COLO829 (cell line): Measurements from ENCODE around the gene MYH10.

Experiments
- DNase-seq: peaks from one replicate; pipeline ENCODE4 v3.0.0; 2012; ENCODE audit warnings: low spot score

Gene MYH10

DNA sequence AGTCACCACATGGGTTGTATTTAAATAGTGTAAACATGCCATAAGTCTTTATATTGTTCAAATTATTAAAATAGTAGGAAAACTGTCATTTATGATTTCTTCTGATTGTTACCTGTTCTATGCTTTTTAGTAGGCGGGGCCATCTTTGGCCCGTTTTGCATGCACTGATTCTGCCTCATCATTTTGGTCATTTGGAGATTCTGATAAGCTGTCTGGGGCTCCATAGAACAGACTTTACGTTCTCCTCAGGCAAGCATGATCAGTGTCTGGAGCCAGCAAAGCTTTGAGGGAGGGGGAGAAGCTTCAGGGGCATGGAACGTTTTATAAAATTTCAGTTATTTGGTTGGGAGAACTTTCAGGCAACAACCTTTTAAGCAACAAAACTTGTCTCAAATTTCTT, 186.0 kb downstream of the MYH10 start:
- DNase-seq = no peak

DNA sequence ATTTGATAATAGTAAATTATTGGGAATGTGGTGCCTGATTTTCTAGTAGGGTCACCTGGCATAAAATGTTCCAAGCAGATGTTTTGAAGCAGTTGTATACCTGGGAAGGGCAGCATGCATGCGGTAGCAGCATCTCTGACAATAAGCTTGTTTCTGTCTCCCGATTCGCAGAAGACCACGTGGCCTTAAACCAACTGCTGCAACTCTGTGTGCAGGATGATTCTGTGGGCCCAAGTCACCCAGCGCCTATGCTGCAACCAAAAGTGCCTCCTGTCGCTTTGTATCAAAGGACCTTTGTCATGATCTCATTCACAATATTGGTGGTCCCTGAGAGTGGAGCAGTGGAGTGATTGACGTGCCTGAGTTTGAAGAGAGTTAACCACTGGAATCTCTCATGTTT, 186.8 kb downstream of the MYH10 start:
- no peak for DNase-seq

DNA sequence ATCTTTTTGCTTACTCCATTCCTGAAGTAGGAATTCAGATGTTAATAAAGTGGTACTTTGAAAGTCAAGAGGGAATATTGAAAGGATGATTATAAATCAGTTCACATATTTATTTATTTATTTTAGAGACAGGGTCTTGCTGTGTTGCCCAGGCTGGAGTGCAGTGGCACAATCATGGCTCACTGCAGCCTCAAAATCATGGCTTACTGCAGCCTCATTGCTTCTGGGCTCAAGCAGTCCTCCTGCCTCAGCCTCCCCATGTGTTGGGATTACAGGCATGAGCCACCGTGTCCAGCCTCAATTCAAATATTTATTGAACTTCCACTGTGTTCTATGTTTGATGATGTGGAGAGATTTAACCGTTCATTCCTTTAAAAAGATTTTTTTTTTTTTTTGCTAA, 188.2 kb downstream of the MYH10 start:
- no peak for DNase-seq

DNA sequence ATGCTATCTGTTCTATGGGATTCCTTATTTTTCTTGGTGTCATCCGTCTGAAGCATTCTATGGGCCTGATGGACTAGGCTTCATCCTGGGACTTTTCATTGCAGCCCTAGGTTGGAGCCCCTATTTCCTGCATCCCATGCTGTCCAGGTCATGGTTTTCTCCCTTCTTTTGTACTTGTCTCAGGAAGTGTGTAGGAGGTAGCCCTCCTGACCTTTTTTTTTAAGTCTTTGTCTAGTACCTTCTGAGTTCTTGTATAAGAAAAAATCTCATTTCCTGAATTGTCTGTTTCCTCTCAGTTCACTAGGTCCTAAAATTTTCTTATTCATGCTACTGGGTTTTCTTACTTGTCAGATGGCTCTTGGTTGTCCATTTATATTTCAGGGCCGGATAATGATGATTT, 188.8 kb downstream of the MYH10 start:
- DNase-seq = no peak

DNA sequence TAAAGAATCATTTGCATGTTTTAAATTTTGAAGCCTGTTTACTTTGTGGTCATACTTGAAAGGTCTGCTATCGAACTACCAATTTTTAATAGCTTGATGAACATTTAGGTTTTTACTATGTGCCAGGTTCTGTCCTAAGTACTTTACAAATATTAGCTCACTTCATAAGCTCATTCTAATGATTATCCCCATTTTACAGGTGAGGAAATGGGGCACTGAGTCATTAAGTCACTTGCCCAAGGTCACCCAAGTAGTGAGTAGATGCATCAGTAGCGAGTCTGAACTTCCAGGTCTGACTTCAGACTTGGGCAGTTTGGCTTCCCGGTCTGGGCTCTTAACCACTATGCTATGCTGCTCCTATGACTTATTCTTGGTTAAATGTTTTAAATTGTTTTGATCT, 190.8 kb downstream of the MYH10 start:
- DNase-seq = no peak

DNA sequence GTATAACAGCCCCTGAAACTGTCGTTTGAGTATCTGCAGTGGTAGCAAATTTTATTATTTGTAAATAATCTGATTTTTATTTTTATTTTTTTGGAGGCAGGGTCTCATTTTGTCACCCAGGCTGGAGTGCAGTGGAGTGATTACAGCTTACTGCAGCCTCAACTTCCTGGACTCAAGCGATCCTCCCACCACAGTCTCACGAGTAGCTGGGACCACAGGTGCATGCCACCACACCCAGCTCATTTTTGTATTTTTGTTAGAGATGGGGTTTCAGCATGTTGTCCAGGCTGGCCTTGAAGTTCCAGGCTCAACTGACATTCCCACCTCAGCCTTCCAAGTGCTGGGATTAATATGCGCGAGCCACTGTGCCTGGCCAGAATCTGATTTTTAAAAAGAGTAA, 192.1 kb downstream of the MYH10 start:
- no peak for DNase-seq

DNA sequence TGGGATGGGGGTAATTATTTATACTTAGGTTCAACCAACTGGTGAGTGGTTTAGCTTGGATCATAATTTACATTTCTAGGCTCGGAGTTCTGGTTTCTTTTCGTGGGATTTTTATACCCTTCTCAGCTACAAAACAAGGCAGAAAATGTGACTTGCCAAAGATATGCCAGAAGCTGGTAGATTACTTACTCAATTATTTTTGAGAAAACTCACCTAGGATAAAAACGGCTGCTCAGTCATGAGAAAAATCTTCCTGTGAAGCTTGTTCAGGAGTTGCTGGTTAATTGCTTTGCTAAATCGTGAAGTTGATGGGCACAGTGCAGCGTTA, 193.7 kb downstream of the MYH10 start:
- no peak for DNase-seq

DNA sequence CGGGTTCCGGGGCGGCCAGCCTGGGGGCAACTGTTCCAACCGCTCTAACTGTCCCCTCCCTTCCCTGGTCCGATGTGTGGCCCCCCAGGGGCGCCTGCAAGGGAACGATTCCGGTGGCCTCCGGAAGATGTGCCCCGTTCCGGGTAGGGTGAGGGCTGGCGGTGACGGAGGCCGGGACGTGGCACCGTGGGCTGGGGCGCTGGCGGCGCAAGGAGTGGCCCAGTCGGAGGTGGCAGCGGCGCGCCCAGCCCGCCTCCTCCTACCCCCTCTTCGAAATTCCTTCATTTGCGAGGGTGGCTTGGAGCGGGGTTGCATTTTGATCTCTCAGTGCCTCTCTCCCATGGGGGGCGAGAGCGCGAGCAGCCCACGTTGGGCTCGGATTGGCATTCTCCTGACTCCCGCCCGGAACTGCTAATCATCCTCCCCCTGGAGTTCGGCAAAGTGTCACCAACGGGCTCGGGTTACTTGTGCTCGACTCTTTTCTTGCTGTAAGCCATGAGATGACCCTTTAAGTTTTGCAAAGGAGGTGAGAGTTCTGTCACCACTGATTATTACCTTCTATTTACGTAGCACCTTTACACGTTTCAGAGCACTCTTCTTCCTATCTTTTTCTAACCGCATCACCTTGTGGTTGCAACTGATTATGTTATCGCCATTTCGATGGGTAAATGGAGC, 194.2 kb downstream of the MYH10 start:
- DNase-seq = peak; percentile 59

DNA sequence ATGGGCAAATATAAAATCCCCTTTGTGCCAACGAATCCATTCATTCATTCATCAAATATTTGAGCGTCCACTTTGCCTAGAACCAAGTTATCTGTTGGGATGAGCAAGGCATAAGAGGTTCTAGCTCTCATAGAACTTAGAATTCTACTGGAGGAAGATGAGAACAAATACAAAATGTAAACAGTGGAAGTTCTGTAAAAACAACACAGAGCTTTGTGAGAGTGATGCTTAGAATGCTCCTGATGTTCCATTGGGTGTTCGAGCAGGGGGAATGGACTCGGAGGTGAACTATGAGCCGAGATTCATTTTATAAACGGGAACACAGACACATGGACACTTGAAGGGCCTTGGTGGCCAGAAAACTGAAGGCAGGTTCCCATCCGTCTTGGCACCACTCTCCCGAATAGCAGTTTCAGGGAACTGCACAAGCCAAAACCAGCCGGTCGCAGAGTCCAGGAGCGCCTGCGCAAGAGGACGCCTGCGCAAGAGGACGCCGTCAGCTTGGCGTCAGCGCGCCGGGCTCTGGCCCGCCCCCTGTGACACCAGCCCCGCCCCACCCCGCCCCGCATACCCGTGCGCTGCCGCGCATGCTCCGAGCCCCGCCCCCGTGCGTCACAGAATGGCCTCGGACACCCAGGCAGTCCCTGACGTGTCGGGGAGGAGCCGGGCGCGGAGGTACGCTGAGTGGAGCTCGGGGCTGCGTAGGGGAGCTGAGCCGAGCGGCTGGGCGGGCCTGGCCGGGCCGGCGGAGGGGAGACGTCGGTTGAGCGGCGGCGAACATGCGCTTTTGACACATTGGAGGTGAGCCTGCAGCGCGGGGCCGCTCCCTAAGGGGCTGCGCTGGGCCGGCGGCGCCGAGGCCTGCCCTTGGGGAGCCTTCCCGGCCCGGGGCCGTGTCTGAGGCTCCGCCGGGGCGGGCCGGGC, 195.0 kb downstream of the MYH10 start, which contains the start of gene NDEL1:
Gene NDEL1, plus strand, starts transcription at position 640 of the 924 bp plus-strand sequence. CDS start 8,388 bp downstream, outside the sequence.
- DNase-seq = peak; percentile 99

DNA sequence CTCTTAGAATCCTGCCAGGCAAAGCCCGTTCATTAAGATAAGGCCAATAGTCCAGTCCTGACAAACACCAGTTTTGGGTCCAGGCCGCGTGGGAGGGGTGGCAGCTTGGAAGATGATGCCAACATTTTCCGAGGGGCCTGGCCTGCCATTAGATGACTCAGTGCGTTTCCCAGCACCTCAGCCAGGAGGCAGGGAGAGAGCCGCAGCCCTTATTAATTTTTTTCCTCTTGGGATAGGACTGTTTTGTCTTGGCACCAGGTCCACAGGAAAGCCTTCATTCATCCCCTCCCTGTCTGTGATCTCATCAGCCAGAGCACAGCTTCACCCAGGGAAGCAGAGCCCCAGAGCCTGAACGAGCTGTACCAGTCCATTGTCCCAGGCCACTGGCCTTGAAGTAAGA, 199.6 kb downstream of the MYH10 start:
- DNase-seq = no peak

DNA sequence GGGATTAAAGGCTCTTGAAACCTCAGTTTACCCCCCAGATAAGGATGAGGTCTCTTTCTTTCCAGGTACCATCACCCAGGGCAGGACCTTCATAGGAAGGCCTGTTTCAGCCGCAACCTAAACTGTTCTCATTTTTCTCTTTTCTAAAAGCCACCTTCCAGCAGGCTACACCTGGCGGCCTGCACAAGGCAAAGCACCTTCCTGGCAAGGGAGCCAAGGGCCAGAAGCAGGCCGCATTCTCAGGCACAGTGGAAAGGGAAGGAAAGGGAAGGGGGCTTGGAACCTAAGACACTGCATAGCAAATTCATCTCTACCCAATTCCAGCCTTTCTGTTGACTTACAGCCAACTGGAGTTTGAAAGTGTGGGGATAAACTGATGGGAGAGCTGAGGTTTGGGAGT, 203.7 kb downstream of the MYH10 start:
- DNase-seq = no peak

DNA sequence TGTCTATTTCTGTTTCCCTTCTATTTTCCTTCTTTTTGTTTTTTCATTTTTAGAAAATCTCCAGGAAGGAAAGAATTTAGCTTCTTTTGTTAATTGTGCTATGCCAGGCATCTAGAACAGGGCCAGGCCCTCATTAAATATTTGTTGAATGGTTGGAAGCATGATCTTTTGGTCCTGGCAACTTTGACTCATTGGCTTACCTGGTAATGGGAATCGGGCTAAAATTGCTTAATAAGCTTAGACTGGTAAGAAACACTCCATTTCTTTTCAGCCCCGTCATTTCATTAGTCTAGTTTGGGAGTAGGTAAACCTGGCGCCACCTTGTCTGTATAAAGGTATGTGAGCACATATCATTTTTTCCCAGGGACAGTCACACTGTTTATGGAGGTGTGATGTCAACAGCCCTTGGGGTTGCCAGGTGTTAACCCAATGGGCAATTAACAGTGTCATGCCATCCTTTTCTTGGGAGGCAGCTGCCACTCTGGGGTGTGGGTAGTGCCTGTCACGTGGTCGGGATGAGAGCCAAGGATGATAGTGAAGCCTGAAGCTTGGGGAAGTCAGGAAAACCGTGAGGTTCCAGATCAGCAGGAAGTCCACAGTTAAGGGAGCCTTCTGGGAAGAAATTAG, 204.3 kb downstream of the MYH10 start:
- DNase-seq = no peak
